Endothelial cell (in vitro differentiated cells): ENCODE results near the gene UPK1B. TPM values are rescaled to one million over a fixed set of nuclear protein-coding genes. Genes with fewer than 3 reads are reported as not detected.

Source experiments
- DNase-seq: peaks from one replicate; pipeline ENCODE4 v3.0.0; 2021; ENCODE audit warnings: low spot score
- H3K27ac Mint-ChIP-seq: one replicate; pipeline ENCODE4 v1.8.0; 2021; ENCODE audit warnings: mixed read lengths, inconsistent platforms; ENCODE audit not compliant: unreplicated experiment
- H3K27me3 Mint-ChIP-seq: one replicate; pipeline ENCODE4 v1.8.0; 2021; ENCODE audit warnings: mild to moderate bottlenecking, moderate library complexity, mixed read lengths, inconsistent platforms; ENCODE audit not compliant: unreplicated experiment
- H3K36me3 Mint-ChIP-seq: one replicate; pipeline ENCODE4 v1.8.0; 2021; ENCODE audit warnings: mild to moderate bottlenecking, low read depth, mixed read lengths, inconsistent platforms; ENCODE audit not compliant: unreplicated experiment
- H3K4me1 Mint-ChIP-seq: one replicate; pipeline ENCODE4 v1.8.0; 2021; ENCODE audit warnings: mild to moderate bottlenecking, mixed read lengths, inconsistent platforms; ENCODE audit not compliant: unreplicated experiment
- H3K4me3 Mint-ChIP-seq: one replicate; pipeline ENCODE4 v1.8.0; 2021; ENCODE audit warnings: mild to moderate bottlenecking, mixed read lengths, inconsistent platforms; ENCODE audit not compliant: unreplicated experiment
- H3K9me3 Mint-ChIP-seq: one replicate; pipeline ENCODE4 v1.8.0; 2021; ENCODE audit warnings: mixed read lengths, inconsistent platforms; ENCODE audit not compliant: unreplicated experiment
- CTCF ChIP-seq: fragments of 200-600 bp; sonication (generic); IDR thresholded peaks from one replicate; pipeline ENCODE4 v1.5.0; 2021; ENCODE audit warnings: antibody characterized with exemption; ENCODE audit not compliant: unreplicated experiment
- total RNA-seq: library from RNA; stranded (reverse); fragmentation: NEBNext Ultra II Directional; extraction: Animal tissue kit (Norgen Biotek cat#: 25700); gene quantifications from one replicate; pipeline ENCODE4 v1.2.1, GENCODE V29; 2021; ENCODE audit not compliant: unreplicated experiment

The UPK1B gene
- total RNA-seq, 1 donor from 2014 or later = not detected

DNA sequence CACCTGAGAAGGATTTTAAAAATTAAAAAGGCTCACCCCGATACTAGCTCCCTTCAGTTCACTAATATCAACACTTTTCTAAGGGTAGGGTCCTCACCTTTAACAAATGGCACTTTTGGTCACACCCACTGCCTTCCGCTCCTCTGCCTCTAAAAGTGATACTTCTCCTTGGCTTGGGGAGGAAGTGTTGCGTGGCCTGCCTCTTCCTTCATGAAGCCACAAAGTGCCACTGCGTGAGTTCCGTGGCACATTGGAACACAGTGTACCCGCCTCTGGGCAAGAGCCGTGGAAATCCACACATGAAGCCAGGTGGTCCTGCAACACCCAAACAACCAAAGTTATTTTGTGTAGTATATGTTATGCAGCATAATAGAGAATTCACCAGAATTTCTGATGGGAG, 63.4 kb downstream of the UPK1B start:
- H3K9me3 Mint-ChIP-seq = no peaks in the 10 kb centered on the region
- peaks cover 6% of the 10 kb centered on the region for H3K27me3 Mint-ChIP-seq
- peaks cover 4% of the 10 kb centered on the region for H3K36me3 Mint-ChIP-seq
- H3K27ac Mint-ChIP-seq = no peak overlapping the region
- no peak overlapping the region for H3K4me3 Mint-ChIP-seq
- H3K4me1 Mint-ChIP-seq = peaks cover 6% of the 10 kb centered on the region
- DNase-seq = no peak
- TF ChIP-seq CTCF = no peak

DNA sequence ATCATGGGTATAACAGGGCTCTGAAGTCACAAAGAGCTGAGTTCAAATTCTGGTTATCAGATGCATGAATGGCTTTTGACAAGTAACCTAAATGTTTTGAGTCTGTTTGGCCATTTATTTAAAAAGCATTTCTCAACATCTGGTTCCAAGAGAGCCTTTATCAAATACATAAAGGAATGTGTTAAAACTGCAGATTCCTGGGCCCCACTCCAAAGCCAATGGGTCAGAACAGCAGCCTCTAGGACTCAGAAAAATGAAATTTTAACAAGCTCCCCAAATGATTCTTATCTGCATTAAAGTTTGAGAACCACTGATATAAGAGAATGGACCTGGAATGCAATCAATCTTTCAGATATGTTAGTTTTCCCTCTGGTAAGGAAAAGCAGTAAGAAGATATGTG, 63.9 kb downstream of the UPK1B start:
- peaks cover 6% of the 10 kb centered on the region for H3K27me3 Mint-ChIP-seq
- H3K4me1 Mint-ChIP-seq = peaks cover 6% of the 10 kb centered on the region
- no peak overlapping the region for H3K27ac Mint-ChIP-seq
- H3K9me3 Mint-ChIP-seq = no peaks in the 10 kb centered on the region
- TF ChIP-seq CTCF = no peak
- no peak overlapping the region for H3K4me3 Mint-ChIP-seq
- no peak for DNase-seq
- H3K36me3 Mint-ChIP-seq = peaks cover 4% of the 10 kb centered on the region

GRCh38 chr3:119238363-119238762, 65.0 kb downstream of the UPK1B start:
- Mint-ChIP-seq H3K4me3 (no peak overlapping the region), H3K27me3 (peaks cover 6% of the 10 kb centered on the region), H3K9me3 (no peaks in the 10 kb centered on the region), H3K27ac (no peak overlapping the region), H3K4me1 (peaks cover 6% of the 10 kb centered on the region), H3K36me3 (peaks cover 4% of the 10 kb centered on the region)
- DNase-seq = no peak
- no peak for TF ChIP-seq CTCF

DNA sequence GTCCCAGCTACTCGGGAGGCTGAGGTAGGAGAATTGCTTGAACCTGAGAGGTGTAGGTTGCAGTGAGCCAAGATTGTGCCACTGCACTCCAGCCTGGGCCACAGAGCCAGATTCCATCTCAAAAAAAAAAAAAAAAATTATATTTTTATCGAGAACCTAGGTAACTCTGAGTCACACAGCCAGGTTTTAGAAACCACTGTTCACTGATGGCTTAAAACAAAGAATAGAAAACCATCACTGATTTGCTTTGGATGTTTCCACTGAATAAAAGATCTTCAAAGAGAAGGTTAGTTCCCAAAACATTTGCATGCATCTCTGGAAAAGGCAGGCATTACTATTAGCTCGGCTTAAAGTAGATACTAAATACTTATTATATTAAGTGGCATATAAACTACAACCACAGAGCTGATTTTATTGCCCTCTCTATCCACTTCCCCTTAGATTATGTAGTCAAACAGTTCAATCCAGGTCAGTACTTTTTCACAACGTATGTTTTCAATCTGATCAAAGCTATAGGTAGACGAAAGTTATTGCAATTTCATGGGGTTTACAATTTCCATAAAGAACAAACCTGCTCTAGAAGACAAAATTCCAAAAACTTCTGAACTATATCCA, 65.9 kb downstream of the UPK1B start:
- no peaks in the 10 kb centered on the region for H3K9me3 Mint-ChIP-seq

More for the DNA sequence above, 65.9 kb downstream of the UPK1B start:
- peak overlapping the region; percentile 64 for H3K27ac Mint-ChIP-seq
- DNase-seq = no peak
- no peak for TF ChIP-seq CTCF
- H3K4me1 Mint-ChIP-seq = peaks cover 6% of the 10 kb centered on the region
- H3K27me3 Mint-ChIP-seq = peaks cover 6% of the 10 kb centered on the region
- peaks cover 4% of the 10 kb centered on the region for H3K36me3 Mint-ChIP-seq
- peak overlapping the region; percentile 87 for H3K4me3 Mint-ChIP-seq
